GF-D8 (cell line): ENCODE data around the gene ENPEP.
"Not testable (repeated sequence)": the region's sequence is repeated elsewhere in the genome, so short reads cannot be mapped to it uniquely, and the experiment has no call there.

Experiments
- DNase-seq: peaks from one replicate; lab custom pipeline; 2025; lab: John Stamatoyannopoulos, UW

ENPEP gene

DNA sequence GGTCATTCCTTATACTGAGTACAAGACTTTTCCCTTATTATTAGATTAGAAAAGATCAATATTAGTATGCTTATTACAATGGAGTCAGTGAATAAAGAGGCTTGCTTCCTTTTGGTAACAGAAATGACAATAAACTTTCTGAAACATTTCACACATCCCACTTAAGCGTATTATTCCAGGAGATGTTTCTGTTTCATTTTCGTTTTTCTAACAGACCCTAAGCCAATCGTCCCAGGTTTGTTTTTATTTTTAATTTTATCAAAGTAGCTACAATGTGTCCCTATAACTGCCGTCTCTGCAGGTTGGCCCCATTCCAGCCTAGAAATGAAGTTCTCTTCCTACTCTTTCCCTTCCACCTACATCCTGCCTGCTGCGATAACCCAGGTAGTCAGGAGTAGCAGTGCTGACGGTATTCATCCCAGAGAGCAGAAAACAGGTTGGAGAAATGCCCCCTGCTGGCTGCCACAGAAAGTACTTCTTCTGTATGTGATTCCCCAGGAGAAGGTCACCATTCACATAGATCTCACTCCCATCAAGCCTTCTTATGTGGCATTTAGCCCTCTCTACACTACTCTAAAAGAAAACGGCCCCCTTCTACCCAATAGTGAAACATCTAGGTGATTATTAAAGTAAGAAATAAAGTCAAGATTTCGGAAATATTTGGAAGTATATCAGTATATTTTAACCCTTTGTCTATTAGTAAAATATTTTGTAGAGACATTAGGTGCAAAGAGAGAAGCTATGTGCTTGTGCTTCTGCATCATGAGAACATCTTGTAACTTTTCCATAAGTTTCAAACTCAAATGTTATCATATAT lies 40.4 kb downstream of the ENPEP start:
- peak; percentile 25 for DNase-seq

DNA sequence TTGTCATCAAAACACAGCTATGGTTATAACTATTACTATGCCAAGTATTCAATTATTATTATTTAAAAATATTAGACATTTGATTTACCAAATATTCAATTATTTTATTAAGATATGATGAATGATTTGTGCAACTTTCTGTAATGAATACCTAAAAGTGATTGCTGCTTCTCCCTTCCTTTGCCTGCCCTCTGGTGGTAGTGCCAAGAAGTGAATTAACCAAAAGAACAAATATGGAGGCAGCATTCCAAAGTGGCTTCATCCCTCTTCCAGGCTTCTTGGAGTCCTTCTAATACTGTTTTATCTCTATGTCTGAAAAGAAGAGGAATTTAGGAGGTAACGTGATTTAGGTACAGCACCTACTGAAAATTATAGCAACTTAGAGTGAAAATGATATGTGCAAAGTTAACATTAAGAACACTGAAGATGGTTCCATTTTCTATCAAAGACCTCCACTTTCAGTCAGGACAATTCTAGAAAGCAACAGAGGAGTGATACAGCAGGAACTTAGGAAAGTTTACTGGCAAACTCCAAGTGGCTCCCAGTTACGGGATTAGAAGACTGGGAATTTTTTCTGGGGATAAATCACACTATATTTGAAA lies 43.0 kb downstream of the ENPEP start:
- DNase-seq: no peak

DNA sequence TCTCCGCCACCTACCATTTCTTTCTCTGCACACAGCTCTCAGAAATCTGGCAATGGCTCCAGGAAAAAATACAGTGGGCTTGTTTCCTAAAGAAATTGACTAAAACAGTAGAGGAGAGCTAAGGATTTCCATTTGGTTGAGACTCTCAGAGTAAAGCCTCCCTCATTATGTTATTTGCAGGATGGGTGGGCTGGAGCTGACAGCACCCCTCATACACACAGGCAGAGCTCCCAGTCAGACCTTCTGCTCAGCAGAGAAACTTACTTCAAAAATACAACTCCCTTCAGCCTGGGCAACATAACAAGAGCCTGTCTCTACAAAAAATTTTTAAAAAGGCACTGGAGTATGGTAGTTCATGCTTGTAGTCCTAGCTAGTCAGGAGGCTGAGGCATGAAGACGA lies 44.9 kb downstream of the ENPEP start:
- no peak for DNase-seq

DNA sequence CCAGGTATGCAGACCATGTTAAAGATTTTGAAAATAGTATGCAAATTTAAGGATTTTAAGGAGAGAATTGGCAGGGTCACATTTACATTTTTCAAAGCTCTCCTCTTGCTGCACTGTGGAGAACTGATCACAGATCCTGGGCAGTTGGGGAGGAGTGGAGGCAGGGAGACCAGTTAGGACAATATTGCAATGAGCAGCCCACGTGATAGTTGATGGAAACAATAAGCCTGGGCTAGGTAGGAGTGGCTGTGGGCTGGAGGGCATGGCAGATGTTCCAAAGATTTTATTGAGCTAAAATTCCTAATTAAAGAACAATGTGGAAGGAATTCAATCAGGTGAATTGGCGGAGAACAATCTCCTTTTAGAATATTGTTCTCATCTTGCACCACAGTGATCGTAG lies 50.6 kb downstream of the ENPEP start:
- DNase-seq: no peak

DNA sequence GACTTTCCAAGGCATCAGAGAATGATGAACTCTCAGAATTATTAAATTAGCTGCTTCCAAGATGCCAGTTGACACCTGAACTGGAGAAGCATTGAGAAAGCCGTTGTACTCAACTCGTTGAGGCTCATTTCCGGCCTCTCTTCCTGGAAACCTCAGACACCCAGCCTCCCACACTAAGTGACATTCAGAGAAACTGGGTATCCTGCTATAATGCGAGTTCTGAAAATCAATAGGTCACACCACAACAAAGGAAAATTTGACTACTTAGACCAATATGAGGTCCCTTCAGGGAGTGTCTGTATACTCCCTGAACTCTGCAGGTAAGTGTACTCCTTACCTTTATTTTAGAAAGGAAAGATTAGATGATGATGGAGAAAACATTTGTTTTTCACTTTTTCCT lies 51.2 kb downstream of the ENPEP start:
- DNase-seq: no peak

DNA sequence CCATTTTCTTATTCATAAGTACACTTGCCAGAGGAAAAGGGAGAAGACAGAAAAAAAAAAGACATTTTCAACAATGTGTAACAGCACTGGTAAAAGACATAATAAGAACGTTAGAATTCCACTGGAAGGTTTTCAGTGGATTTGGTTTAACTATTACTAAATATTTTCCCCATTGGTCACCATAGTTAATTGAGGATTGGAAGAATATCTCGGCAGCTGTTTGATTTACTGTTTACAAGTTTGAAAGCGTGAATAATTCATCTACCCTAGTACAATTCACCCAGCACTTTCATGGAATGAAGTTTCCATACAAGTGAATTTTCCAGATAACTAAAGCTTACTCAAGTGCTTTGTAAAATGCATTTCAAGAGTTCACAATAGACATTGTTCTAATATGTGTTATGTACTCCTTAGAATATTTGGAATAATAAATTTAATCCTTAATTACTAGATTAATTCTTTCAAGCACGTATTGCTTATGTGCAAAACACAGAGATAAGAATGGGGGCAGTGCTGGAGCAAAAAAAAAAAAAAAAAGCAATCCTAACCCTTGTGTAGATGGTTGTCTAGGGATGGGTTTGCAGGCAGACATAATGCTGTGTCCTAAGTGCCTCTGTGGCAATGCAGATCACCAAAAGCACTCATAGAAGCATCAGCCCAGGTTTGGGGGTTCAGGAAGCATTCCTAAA lies 57.1 kb downstream of the ENPEP start:
- no peak for DNase-seq

DNA sequence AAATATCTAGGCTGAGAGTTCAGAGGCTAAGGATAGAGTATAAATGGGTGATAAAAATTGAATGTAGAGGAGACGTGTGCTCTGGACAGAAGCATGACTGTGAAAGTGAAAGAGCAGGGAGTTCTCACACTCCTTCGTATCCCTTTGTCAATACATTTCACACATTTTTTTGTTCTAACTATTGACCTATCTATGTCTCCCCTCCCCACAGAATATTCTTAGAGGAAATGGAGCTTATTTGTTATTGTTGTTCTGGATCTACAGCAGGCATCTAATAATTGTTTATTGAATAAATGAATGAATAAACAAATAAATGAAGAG lies 57.6 kb downstream of the ENPEP start:
- DNase-seq: no peak

DNA sequence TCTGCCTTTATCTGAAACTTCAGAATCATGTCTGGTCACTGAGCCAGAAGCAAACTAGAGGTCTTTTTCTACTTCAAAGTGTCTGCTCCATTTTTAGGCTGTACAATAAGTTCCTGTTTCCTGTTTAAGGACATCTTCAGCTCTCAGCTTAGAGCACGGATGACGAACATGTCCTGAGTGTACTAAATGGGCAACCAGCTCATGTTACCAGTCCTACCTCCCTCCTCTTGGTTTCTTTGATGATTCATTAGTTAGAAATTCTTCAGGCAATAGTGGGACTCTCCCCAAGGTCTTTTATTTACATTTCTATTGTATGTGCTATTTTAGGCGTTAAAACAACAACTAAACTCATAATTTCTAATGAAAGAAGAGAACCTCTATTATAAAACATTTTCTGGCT lies 58.0 kb downstream of the ENPEP start:
- DNase-seq: no peak

DNA sequence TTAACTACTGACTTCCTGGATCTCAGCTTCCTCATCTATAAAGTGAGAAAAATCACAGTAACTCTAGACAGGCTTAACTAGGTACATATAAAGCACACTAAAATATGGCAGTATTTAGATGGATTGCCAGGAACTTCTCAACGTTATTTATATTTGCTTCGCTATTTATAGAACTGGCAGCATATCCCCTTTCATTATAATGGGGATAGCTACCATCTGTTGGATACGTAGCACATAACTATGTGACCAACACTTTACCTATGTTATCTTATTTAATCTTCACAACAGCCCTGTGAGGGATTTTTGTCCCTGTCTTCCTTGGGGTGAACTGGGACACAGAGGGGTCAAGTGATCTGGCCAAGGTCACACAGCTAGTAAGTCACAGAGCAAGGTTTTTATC lies 64.6 kb downstream of the ENPEP start:
- no peak for DNase-seq

DNA sequence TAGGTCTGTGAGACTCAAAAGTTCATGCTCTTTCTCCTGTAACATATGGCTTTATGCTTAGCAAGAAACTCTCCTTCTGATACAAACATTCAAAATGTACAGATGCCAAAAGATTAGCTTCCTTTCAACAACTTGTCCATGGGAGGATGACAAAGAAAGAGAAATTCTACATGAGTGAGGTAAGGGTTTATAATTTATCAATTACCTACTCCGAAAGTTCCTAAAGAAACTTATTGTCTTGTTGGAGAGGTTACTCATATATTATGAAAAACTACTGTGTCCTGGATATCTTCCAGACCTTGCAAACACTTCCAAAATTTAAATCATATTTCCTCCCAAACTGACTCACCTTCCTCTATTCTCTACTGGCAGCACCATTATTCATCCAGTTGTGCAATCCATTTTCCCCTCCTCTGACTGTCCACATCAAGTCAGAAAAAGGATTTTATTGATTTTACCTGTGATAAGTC lies 65.1 kb downstream of the ENPEP start:
- DNase-seq: no peak

DNA sequence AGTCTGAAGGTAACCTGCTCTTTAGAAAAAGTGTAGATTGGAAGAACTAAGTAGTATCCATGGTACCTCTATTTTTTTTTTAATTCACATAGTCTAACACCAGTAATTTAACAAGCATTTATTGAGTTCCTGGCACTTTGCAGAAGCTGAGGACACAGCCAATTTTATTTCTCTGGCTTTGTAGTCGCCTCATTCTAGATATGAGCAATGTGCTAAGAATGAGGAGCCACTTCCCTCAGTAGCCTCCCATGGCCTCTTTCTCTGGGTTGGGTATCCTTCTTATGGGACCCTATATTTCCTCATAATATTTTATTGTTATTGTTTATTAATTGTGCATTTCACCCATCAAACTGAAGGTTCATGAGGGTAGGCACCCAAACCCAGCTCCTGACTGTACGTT lies 67.6 kb downstream of the ENPEP start:
- DNase-seq: no peak

DNA sequence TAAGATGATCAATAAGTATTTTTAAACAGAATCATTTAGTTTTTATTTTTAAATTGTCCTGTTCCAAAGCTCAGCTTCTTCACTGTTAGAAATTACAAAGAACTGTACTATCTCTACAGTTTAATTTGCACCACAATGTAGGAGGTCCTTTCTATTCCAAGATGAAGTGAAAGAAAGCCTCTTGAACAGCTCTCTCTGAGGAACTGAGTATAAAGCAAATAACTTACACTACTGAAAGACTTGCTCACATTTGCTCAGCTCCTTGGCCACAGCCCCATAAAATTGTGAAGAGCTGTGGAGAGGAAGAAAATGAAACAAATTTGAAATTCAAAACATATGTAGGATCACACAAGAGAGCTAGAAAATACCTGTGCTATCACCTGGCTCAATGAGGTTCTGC lies 68.6 kb downstream of the ENPEP start:
- DNase-seq: no peak

DNA sequence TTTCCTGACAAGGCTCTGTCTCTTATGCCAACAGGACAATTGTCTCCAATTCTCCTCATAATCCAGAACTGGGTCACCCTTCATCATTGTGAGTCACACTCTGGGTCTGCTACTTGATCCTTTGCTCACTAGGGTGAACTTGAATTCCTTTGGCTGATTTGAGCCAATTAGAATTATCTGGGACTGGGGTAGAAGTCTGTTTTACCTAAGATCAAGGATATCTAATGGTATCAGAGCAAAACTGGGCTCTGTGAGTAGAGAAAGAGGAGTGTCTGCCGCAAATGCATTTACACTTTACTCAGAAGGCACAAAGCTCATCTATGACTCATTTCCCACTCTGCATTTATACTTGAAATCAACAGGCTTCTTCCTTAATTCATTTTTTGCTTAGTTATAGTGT lies 74.3 kb downstream of the ENPEP start:
- DNase-seq: no peak

DNA sequence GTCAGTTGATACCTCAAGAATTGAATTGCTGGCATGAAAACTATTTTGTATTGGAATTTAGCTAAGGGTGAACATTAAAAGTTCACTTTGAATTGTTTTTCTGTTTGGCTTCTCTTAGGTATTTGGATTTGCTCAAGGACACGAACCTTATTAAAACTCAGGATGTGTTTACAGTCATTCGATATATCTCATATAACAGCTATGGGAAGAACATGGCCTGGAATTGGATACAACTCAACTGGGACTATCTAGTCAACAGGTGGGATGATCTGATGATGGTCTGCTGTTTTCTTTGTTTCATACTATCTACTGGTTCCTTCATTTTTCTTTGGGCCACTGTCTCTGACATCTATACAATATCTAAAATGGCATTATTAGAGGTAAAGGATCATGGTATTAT lies 77.2 kb downstream of the ENPEP start:
- DNase-seq: no peak

DNA sequence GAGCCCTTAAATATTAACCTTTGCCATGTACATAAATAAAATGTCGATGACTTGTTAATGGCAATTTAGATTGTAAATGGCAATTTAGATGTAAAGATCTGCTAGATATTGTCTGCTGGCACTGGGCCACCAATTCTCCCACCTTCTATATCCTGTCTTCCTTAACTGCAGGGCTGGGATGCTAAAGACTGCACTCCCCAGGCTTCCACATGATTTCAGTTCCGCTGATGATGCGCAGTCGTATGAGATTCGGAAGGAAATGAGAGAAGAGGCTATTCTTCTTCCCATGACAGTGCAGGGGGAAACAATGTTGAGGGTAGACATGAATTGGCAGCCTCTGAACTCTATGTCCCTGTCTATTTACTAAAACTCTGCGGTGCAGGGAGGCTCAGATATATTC lies 91.3 kb downstream of the ENPEP start:
- no peak for DNase-seq

DNA sequence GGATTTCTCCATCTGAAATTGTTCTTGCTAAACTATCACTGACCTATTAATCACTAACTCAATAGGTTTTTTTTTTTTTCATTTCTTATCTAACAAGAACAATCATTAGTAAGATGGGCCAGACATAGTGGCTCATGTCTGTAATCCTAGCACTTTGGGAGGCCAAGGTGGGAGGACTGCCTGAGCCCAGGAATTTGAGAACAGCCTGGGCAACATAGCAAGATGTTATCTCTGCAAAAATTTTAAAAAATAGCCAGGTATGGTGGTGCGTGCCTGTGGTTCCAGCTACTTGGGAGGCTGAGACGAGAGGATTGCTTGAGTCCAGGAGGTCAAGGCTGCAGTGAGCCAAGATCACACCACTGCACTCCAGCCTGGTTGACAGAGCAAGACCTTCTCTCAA lies 100.7 kb downstream of the ENPEP start:
- DNase-seq: not testable (repeated sequence)

DNA sequence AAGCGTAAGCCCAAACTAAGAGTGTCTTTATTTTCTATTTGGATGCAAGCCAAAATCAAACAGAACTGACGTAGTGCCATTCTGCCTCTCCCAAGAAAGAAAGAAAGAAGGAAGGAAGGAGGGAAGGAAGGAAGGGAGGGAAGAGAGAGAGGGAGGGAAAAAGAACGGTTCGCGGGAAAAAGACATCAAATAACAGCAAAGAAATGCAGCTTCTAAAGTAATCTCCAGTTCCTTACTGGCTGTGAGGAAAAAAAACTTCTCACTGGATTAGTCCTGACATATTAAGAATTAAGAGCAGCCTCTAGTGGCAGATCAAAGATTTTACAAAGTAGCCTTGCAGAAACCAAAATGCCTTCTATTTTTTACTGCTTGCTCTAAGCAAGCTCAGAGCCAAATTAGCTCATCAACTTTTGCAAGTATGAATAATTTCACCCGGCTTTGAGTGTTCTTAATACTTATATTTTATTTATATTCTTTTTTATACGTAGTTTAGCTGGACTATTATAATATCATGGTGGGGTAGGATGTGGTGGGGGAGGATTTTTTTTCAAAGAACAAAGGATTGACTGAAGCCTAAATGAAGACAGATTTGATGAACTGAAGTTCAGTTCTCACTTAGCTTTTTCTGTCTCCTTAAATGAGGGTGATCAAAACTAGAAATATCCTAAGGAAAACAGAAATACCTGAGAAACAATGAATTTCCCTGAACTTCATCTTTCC lies 110.3 kb downstream of the ENPEP start:
- DNase-seq: peak; percentile 1

DNA sequence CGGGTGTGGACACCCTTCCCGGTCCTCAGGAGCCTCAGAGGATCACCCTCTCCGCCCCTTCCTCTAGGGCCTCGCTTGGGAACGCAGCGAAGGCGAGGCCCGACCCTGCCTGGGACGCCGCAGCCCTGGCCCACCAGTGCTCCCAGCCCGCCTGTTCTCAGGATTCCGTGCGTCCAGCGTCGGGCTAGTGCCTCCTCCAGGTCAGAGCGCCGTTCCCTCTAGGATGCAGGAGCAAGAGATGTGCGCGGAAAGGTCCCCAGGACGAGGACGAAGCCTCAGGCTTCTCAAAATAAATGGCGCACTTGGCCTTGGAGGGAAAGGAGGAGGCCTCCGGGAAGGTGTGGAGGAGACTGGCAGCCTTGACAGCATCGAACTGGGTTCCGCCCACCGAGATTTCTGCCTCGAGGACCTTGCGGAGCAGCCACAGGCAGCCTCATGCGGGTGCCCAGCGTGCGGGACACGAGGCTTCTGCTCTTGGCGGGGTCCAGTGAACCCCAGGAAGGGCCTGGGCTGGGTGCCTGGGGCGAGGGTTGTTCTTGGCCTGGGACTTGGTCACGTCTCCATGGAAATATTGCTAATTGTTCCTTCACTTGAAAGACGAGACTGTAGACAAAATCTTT lies 111.8 kb downstream of the ENPEP start:
- DNase-seq: no peak

DNA sequence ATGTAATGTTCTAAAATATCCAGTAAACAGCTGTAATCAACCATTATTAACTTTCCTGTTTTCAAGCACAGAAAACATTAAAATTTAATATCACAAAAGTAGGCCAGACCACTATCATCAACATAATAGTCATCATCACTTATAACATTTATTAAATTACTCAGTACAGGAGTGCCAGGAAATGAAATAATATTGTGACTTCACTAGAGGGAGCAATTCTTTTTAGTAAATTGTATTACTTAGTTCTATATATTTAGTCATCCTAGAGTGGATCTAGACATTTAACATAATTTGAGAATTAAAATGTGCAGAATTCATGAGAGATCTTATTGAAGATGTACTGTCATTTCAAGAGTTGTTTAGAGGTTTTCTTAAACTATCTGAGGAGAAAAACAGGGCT lies 113.3 kb downstream of the ENPEP start:
- DNase-seq: no peak

DNA sequence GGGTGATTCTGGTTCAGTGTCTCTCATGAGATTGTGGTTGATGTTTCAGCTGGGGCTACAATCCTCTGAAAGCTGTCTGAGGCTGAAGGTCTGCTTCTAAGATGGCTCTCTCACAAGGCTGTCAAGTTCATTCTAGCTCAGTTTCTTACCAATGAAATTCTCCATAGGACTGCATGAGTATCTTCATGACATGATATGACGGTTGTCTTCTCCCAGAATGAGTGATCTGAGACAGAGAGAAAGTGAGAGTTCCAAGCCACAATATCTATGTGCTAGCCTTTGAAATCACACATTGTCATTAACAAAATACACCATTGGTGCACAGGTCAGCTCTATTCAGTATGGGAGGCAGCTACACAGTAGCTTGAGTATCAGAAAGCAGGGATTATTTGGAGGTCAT lies 119.6 kb downstream of the ENPEP start:
- DNase-seq: no peak

DNA sequence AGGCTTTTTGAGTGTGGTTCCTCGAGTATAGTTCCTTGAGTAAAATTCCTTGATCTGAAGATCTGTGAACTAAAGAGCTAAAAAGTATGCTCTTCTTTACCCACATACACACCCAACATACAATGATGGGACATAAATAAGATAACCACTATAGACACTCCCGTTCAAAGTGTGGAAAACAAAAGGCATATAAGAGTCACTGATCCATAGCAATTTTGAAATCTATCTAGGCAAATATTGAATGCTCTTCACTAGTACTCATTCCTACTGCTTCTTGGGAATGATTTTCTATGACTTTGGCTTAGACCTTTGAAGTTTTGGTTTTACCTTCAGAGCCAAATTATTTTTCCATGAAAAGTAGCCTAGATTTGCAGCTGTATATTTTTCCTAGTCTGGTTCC lies 120.5 kb downstream of the ENPEP start:
- no peak for DNase-seq

DNA sequence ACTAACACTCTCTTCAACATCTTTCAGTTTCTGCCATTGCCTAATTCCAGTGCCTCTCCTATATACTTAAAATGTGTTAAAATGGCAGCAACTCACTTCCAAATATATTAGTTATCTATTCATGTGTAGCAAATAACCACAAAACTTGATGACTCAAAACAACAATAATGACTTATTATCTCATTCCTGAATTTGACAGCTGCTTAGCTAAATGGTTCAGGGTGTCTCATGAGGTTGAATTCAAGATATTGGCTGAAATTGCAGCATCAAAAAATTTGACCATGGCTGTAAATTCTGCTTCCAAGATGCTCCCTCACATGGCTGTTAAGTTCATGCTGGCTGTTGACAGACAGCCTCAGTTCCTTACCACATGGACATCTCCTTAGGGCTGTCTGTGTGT lies 121.6 kb downstream of the ENPEP start:
- DNase-seq: no peak
